ENCODE measurements around the gene EVI2A.

DNA sequence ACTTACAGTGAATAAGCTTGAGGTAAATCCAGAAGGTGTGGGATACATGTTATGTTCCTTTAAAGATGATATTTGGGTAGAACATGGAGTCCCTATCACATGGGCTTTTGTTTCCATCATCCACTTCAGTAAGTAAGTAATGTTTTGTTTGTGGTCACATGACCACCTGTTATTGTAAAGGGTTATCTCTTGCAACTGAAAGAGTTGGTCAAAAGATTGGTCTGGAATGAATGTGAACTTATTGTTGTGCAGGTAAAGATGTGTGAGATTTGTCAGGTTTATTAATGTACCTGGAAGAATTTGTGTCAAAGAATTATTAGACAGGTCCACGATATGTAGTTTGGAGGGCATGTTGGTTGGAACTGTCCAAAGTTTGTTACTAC, 25.9 kb downstream of the EVI2A start:
- TF ChIP-seq, protein P1, sequence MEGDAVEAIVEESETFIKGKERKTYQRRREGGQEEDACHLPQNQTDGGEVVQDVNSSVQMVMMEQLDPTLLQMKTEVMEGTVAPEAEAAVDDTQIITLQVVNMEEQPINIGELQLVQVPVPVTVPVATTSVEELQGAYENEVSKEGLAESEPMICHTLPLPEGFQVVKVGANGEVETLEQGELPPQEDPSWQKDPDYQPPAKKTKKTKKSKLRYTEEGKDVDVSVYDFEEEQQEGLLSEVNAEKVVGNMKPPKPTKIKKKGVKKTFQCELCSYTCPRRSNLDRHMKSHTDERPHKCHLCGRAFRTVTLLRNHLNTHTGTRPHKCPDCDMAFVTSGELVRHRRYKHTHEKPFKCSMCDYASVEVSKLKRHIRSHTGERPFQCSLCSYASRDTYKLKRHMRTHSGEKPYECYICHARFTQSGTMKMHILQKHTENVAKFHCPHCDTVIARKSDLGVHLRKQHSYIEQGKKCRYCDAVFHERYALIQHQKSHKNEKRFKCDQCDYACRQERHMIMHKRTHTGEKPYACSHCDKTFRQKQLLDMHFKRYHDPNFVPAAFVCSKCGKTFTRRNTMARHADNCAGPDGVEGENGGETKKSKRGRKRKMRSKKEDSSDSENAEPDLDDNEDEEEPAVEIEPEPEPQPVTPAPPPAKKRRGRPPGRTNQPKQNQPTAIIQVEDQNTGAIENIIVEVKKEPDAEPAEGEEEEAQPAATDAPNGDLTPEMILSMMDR (optimal IDR thresholded peaks at IDR 0.05 in 1 of 3, IDR thresholded peaks at IDR 0.05 in 1 of 3, conservative IDR thresholded peaks at IDR 0.05 in 1 of 3; ENCODE audit: extremely low read depth in 1 of 3, insufficient read depth in 2 of 3, low read length in 3 of 3) = no peak
- TF ChIP-seq EZH2 (IDR thresholded peaks at IDR 0.05; ENCODE audit: low read length) = no peak

All from keratinocyte (primary cell).